GM12874 (cell line): ENCODE results near the gene ZNF681.

Source experiments
- TF ChIP-seq, protein P1 (sequence below): IDR thresholded peaks from 2 replicates; pipeline ENCODE4 v1.5.1; 2011; ENCODE audit warnings: low read depth, mild to moderate bottlenecking, control low read depth, low read length, moderate library complexity; ENCODE audit not compliant: insufficient read depth

The ZNF681 gene

DNA sequence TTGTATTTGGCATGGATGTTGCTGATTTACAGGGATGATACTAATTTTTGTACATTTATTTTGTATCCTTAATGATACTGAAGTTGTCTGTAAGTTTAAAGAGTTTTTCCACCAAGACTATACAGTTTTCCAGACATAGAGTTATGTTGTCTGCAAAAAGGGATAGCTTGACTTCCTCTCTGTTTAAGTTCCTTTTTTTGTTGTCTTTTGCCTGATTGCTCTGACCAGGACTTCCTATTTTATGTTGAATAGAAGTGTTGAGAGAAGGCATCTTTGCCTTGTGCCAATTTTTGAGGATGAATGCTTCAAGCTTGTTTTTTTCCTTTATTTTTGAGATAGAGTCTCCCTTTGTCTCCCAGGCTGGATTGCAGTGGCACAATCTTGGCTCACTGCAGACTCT, 36.8 kb upstream of the ZNF681 start:
- TF ChIP-seq, protein P1, sequence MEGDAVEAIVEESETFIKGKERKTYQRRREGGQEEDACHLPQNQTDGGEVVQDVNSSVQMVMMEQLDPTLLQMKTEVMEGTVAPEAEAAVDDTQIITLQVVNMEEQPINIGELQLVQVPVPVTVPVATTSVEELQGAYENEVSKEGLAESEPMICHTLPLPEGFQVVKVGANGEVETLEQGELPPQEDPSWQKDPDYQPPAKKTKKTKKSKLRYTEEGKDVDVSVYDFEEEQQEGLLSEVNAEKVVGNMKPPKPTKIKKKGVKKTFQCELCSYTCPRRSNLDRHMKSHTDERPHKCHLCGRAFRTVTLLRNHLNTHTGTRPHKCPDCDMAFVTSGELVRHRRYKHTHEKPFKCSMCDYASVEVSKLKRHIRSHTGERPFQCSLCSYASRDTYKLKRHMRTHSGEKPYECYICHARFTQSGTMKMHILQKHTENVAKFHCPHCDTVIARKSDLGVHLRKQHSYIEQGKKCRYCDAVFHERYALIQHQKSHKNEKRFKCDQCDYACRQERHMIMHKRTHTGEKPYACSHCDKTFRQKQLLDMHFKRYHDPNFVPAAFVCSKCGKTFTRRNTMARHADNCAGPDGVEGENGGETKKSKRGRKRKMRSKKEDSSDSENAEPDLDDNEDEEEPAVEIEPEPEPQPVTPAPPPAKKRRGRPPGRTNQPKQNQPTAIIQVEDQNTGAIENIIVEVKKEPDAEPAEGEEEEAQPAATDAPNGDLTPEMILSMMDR = no peak

DNA sequence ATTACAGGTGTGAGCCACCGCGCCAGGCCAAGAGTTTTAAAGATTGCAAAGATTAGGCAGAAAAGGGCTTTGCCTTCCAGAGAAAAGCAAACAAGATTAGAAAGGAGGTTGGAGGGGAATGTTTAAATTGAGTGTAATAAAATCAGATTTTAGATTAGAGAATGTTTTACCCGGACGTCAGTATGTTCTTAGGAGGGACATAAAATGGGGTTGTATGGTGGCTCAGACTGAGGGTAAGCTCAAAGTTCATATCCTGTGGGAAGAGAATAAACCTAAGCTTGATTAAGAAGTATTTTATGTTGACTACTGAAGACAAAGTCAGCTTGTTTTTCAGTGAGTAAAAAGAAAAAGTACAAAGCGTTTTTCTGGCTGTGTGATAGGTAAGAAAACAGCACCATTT, 34.1 kb upstream of the ZNF681 start:
- TF ChIP-seq, protein P1 = no peak

DNA sequence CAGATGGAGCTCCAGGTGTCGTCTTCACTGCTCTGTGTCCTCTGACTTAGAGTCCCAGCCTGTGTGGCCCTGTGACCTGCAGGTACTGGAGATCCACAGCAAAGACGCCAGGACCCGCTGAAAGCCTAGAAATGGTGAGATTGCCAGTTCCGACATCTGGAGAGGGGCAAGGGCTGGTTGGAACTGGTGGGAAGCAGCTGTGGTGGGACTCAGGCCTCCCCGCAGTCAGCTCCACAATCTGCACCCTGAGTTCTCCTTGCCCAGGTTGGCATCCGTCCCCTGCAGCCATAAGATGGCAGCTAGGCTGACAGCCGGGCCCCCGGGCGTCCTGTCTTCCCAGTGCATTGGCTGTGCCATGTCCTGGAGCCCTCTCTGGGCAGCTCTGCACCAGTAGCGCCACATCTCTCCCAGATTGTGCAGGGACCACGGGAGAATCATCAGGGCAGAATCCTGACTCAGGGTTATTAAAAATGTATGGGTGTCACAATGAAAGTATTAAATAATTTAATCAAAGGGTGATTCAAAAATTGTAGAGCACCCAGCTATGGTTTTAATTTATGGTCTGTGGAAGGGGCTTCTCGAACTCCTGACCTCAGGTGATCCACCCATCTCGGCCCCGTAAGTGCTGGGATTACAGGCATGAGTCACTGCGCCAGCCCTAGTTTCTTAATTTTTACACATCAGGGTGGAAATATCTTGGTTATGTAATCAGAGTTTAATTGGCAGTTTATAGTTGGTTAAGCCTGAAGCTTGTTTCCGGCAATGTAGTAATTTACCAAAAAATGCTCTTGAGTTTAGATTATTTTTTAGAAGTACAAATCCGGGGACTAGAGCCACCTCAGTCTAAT, 32.2 kb upstream of the ZNF681 start:
- TF ChIP-seq, protein P1 = no peak

DNA sequence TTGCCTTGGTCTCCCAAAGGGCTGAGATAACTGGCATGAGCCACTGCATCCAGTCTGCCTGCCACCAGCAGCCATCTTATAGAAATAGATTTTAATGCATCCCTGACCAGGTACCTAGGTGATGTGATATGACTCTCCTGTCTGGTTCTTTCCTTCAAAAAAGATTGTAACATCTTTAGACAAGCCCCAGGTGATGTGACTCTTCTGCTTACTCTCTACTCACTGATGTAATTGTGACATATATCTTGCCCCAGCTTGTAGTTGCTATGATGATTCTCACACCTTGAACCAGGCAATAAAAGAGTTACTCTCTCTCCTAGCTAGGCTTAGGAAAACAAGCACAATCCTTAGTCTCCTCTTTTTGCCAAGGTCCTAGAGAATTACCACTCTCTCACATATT, 30.6 kb upstream of the ZNF681 start:
- TF ChIP-seq, protein P1 = no peak

DNA sequence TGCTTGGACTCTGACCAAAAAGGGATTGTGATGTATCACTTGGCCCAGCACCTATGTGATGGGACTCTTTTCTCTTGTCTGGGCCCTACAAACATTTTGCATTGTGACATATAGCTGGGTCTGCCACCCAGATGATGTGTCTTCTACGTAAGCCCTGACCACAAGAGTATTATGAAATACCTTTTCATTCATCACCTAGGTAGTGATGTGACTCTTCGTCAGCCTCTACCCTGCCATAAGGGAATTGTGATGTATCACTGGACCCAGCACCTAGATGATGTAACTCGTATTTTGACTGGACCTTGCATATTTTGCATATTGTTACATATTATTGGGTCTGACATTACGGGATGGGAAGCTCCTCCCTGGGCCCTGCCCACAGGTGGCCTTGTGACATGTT, 29.7 kb upstream of the ZNF681 start:
- TF ChIP-seq, protein P1 = no peak

DNA sequence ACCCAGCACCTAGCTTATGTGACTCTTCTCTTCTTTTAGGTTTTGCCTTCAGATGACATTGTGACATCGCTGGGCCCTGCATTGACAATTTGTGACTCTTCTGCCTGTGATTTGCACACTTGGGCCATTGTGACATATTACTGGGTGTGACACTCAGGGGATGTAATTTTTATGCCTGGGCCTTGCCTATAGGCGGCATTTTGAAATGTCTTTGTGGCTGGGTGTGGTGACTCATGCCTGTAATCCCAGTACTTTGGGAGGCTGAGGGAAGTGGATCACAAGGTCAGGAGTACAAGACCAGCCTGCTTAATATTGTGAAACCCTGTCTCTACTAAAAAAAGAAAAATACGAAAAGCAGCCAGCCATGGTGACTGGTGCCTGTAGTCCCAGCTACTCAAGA, 28.4 kb upstream of the ZNF681 start:
- TF ChIP-seq, protein P1 = no peak

DNA sequence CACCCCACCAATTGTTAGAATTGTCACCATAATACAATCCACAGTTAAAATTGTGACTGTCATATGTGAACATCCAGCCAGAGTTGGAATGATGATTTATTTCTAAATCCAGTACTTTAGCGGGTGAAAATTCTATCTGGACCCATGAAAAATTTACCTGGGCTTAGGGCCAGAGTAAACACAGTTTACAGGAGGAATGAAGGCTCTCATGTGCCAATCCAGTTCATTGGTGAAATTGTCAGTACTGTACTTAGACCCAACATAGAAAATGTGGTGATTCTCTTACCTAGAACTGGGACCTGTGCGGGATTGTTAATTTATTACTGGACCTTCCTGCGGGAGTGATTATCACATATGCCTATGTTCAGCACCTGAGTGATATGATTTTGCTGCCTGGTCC, 27.3 kb upstream of the ZNF681 start:
- TF ChIP-seq, protein P1 = no peak
